GM21515 (cell line): ENCODE data around the gene BRD1.
"Not testable (repeated sequence)": the region's sequence is repeated elsewhere in the genome, so short reads cannot be mapped to it uniquely, and the experiment has no call there.

Experiments used
- ATAC-seq: cut with Tn5 transposase; IDR thresholded peaks from one replicate; pipeline ENCODE4 v1.9.1; 2021; ENCODE audit not compliant: unreplicated experiment

Gene BRD1

GRCh38 chr22:49827271-49827852 lies 311 bp downstream of the BRD1 start:
- no peak for ATAC-seq

GRCh38 chr22:49826603-49827270 lies 936 bp downstream of the BRD1 start:
- no peak for ATAC-seq

GRCh38 chr22:49825944-49826602 lies 1.6 kb downstream of the BRD1 start:
- no peak for ATAC-seq

- ATAC-seq, result no peak
Observed at GRCh38 chr22:49825436-49825835, 2.2 kb downstream of the BRD1 start.

GRCh38 chr22:49824936-49825335 lies 2.7 kb downstream of the BRD1 start:
- ATAC-seq, result no peak

GRCh38 chr22:49824185-49824925 lies 3.3 kb downstream of the BRD1 start:
- no peak for ATAC-seq

- ATAC-seq, result no peak
Observed at GRCh38 chr22:49823289-49824045, 4.2 kb downstream of the BRD1 start.

GRCh38 chr22:49821741-49822140 lies 5.9 kb downstream of the BRD1 start:
- ATAC-seq, result not testable (repeated sequence)

- ATAC-seq, result no peak
Observed at GRCh38 chr22:49820984-49821383, 6.7 kb downstream of the BRD1 start.

- ATAC-seq, result no peak
Observed at GRCh38 chr22:49817359-49817758, 10.3 kb downstream of the BRD1 start.

GRCh38 chr22:49815641-49816091 lies 12.0 kb downstream of the BRD1 start:
- no peak for ATAC-seq

- no peak for ATAC-seq
Observed at GRCh38 chr22:49814856-49815255, 12.8 kb downstream of the BRD1 start.

- no peak for ATAC-seq
Observed at GRCh38 chr22:49814164-49814686, 13.4 kb downstream of the BRD1 start.

GRCh38 chr22:49812838-49813237 lies 14.8 kb downstream of the BRD1 start:
- ATAC-seq, result no peak

GRCh38 chr22:49811020-49811791 lies 16.5 kb downstream of the BRD1 start:
- ATAC-seq, result no peak

- no peak for ATAC-seq
Observed at GRCh38 chr22:49810363-49811019, 17.2 kb downstream of the BRD1 start.

- no peak for ATAC-seq
Observed at GRCh38 chr22:49807780-49808708, 19.6 kb downstream of the BRD1 start.

- ATAC-seq, result no peak
Observed at GRCh38 chr22:49807129-49807528, 20.5 kb downstream of the BRD1 start.
